Transverse colon (tissue), 4 donors: ENCODE data around the gene HCST. TPM values are rescaled to one million over a fixed set of nuclear protein-coding genes. Genes with fewer than 3 reads are reported as not detected.

Experiments
- DNase-seq: peaks from one replicate; pipeline ENCODE4 v3.0.0-alpha.2; 2019
- H3K27ac ChIP-seq, 4 donors: fragments of 200-600 bp; sonication (generic); 2 replicates each; pipeline ENCODE4 v1.5.1; 2016 to 2018; ENCODE audit warnings: inconsistent platforms in 4 of 4
- H3K27me3 ChIP-seq: fragments of 200-600 bp; sonication (generic); 2 replicates; pipeline ENCODE4 v1.5.1; 2017; ENCODE audit warnings: inconsistent platforms
- H3K36me3 ChIP-seq, 4 donors: fragments of 200-600 bp; sonication (generic); 2 replicates each; pipeline ENCODE4 v1.5.1; 2017 to 2019; ENCODE audit warnings: inconsistent platforms in 4 of 4
- H3K4me1 ChIP-seq, 4 donors: fragments of 200-600 bp; sonication (generic); 2 replicates each; pipeline ENCODE4 v1.5.1; 2017 to 2020; ENCODE audit warnings: inconsistent platforms in 4 of 4
- H3K4me3 ChIP-seq, 4 donors: fragments of 200-600 bp; sonication (generic); 1 replicate in 1 of 4; 2 replicates in 3 of 4; pipeline versions ENCODE4 v1.5.1 to v1.6.1; 2017 to 2019; ENCODE audit warnings: inconsistent platforms in 4 of 4
- H3K9me3 ChIP-seq, 2 donors: fragments of 200-600 bp; sonication (generic); 2 replicates each; pipeline ENCODE4 v1.5.1; 2017 to 2019; ENCODE audit warnings: inconsistent platforms in 2 of 2
- EP300 ChIP-seq: sonication (generic); formaldehyde crosslinking; IDR thresholded peaks from one replicate; pipeline ENCODE4 v1.6.1; 2017; ENCODE audit warnings: antibody characterized with exemption, low read depth
- POLR2A ChIP-seq: fragments of 450-650 bp; IDR thresholded peaks from one replicate; pipeline ENCODE4 v1.6.1; 2016; ENCODE audit warnings: antibody characterized with exemption, mild to moderate bottlenecking, moderate library complexity
- POLR2AphosphoS5 ChIP-seq, 3 donors: sonication (generic); formaldehyde crosslinking; IDR thresholded peaks; one replicate each; pipeline ENCODE4 v1.6.1; 2016; ENCODE audit warnings: antibody characterized with exemption in 3 of 3
- WGBS, 2 donors: methylation state at CpG; one replicate each; pipeline ENCODE4 v1.1.5; 2018; ENCODE audit warnings: low coverage in 1 of 2; 5-methylcytosine and 5-hydroxymethylcytosine counted together
- in situ Hi-C, 4 donors: fragments of 200-750 bp; cut with MboI; loops; one replicate each; pipeline versions ENCODE4 v1.15.0 to v1.15.1; 2017; ENCODE audit warnings: low sequenced_read_pairs in 3 of 4, low pct_ligation_motif_present in 1 of 4, low pct_unique_long_range_greater_than_20kb in 1 of 4
- intact Hi-C: fragments of 100-400 bp; cut with DNase I; formaldehyde crosslinking; loops from one replicate; pipeline ENCODE4 v1.15.1; 2023; ENCODE audit warnings: low total_unique reads
- total RNA-seq, 4 donors: library from RNA; depleted of rRNA; stranded (reverse); fragments of >200 nt; gene quantifications; one replicate each; pipeline ENCODE4 v1.1.0, GENCODE V29; 2016
- TF ChIP-seq, protein P1 (sequence below), 5 experiments: fragments of 200-600 bp in 3 of 5; fragments of 450-650 bp in 2 of 5; sonication (generic) in 3 of 5; IDR thresholded peaks; 1 replicate in 2 of 5; 2 replicates in 3 of 5; pipeline ENCODE4 v1.5.1; 2016 to 2017; ENCODE audit warnings: antibody characterized with exemption in 5 of 5, inconsistent platforms in 3 of 5, mild to moderate bottlenecking in 2 of 5, moderate library complexity in 1 of 5

HCST gene
- total RNA-seq, 4 donors from 2014 or later, result 9.4 TPM; not detected in 3

DNA sequence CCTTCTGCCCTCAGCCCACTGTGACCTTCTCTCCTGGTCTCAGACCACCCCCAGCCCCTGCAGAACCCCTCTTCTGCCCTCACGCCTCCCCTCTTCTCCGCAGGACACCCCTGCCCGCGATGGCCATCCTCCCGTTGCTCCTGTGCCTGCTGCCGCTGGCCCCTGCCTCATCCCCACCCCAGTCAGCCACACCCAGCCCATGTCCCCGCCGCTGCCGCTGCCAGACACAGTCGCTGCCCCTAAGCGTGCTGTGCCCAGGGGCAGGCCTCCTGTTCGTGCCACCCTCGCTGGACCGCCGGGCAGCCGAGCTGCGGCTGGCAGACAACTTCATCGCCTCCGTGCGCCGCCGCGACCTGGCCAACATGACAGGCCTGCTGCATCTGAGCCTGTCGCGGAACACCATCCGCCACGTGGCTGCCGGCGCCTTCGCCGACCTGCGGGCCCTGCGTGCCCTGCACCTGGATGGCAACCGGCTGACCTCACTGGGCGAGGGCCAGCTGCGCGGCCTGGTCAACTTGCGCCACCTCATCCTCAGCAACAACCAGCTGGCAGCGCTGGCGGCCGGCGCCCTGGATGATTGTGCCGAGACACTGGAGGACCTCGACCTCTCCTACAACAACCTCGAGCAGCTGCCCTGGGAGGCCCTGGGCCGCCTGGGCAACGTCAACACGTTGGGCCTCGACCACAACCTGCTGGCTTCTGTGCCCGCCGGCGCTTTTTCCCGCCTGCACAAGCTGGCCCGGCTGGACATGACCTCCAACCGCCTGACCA lies 37.2 kb downstream of the HCST start:
- Histone ChIP-seq H3K4me1 (peaks cover 12 to 33% (median 32%) of the 10 kb centered on the region in 4 donors), H3K36me3 (no peaks in the 10 kb centered on the region), H3K9me3 (no peaks in the 10 kb centered on the region), H3K27ac (no peak overlapping the region), H3K4me3 (no peak overlapping the region), H3K27me3 (no peaks in the 10 kb centered on the region)
- in situ Hi-C loops (loop anchor here in 3 of 4 donors (10.0 kb wide), 2 partner anchors 55 to 245 kb away; no protein-coding TSS in a partner anchor), intact Hi-C loops (loop anchor here (5.0 to 10.0 kb wide), 2 partner anchors 195 to 1122 kb away; partner anchors contain the start of genes IGFLR1, LIN37, PSENEN and U2AF1L4)
- 94 to 96% methylated on average over 12 to 55 of the region's 55 CpGs for WGBS, 2 donors
- TF ChIP-seq, protein P1, sequence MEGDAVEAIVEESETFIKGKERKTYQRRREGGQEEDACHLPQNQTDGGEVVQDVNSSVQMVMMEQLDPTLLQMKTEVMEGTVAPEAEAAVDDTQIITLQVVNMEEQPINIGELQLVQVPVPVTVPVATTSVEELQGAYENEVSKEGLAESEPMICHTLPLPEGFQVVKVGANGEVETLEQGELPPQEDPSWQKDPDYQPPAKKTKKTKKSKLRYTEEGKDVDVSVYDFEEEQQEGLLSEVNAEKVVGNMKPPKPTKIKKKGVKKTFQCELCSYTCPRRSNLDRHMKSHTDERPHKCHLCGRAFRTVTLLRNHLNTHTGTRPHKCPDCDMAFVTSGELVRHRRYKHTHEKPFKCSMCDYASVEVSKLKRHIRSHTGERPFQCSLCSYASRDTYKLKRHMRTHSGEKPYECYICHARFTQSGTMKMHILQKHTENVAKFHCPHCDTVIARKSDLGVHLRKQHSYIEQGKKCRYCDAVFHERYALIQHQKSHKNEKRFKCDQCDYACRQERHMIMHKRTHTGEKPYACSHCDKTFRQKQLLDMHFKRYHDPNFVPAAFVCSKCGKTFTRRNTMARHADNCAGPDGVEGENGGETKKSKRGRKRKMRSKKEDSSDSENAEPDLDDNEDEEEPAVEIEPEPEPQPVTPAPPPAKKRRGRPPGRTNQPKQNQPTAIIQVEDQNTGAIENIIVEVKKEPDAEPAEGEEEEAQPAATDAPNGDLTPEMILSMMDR (IDR thresholded peaks at IDR 0.05), result no peak
- TF ChIP-seq POLR2AphosphoS5 (IDR thresholded peaks at IDR 0.05) (no peak), POLR2A (no peak)
- no peak for DNase-seq

DNA sequence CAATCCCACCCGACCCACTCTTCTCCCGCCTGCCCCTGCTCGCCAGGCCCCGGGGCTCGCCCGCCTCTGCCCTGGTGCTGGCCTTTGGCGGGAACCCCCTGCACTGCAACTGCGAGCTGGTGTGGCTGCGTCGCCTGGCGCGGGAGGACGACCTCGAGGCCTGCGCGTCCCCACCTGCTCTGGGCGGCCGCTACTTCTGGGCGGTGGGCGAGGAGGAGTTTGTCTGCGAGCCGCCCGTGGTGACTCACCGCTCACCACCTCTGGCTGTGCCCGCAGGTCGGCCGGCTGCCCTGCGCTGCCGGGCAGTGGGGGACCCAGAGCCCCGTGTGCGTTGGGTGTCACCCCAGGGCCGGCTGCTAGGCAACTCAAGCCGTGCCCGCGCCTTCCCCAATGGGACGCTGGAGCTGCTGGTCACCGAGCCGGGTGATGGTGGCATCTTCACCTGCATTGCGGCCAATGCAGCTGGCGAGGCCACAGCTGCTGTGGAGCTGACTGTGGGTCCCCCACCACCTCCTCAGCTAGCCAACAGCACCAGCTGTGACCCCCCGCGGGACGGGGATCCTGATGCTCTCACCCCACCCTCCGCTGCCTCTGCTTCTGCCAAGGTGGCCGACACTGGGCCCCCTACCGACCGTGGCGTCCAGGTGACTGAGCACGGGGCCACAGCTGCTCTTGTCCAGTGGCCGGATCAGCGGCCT lies 37.9 kb downstream of the HCST start:
- Histone ChIP-seq H3K4me1 (peaks cover 12 to 31% (median 30%) of the 10 kb centered on the region in 4 donors), H3K36me3 (no peaks in the 10 kb centered on the region), H3K9me3 (no peaks in the 10 kb centered on the region), H3K27me3 (no peaks in the 10 kb centered on the region), H3K27ac (no peak overlapping the region), H3K4me3 (no peak overlapping the region)
- WGBS, 2 donors, result 97 to 100% methylated on average over 6 to 39 of the region's 51 CpGs
- DNase-seq, result no peak
- in situ Hi-C loops, result no loop called here
- intact Hi-C loops, result loop anchor here (5.0 kb wide), 1 partner anchor 1123 kb away; no protein-coding TSS in a partner anchor
- TF ChIP-seq EP300 (no peak), POLR2A (no peak), POLR2AphosphoS5 (IDR thresholded peaks at IDR 0.05) (no peak)

DNA sequence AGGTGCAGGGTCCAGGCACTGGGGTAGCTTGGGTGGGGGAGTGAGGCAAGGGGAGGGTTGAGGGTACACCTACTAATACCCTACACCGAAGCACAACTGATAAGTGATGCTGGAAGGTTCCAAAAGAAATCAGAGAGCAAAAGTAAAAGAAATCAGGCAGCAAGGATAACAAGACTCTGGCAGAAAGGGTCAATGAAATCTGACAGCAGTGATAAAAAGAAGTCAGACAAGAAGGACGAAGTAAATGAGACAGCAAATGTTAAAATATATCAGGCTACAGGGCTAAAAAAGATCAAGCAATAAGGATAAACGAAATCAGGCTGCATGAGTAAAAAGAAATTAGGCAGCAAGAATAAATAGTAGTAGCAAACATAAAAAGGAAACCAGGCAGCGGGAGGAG lies 38.5 kb downstream of the HCST start:
- no peaks in the 10 kb centered on the region for H3K27me3 ChIP-seq
- H3K9me3 ChIP-seq, result no peaks in the 10 kb centered on the region
- DNase-seq, result no peak
- TF ChIP-seq POLR2AphosphoS5 (IDR thresholded peaks at IDR 0.05) (no peak), POLR2A (no peak), EP300 (no peak)
- TF ChIP-seq, protein P1 (IDR thresholded peaks at IDR 0.05), result no peak
- intact Hi-C loops, result loop anchor here (5.0 kb wide), 1 partner anchor 1124 kb away; no protein-coding TSS in a partner anchor
- no peak overlapping the region for H3K27ac ChIP-seq
- H3K36me3 ChIP-seq, result no peaks in the 10 kb centered on the region
- no peak overlapping the region for H3K4me3 ChIP-seq
- 57 to 80% methylated on average over 3 to 4 of the region's 4 CpGs for WGBS, 2 donors
- in situ Hi-C loops, result no loop called here
- H3K4me1 ChIP-seq, result peaks cover 6 to 25% (median 24%) of the 10 kb centered on the region in 4 donors

DNA sequence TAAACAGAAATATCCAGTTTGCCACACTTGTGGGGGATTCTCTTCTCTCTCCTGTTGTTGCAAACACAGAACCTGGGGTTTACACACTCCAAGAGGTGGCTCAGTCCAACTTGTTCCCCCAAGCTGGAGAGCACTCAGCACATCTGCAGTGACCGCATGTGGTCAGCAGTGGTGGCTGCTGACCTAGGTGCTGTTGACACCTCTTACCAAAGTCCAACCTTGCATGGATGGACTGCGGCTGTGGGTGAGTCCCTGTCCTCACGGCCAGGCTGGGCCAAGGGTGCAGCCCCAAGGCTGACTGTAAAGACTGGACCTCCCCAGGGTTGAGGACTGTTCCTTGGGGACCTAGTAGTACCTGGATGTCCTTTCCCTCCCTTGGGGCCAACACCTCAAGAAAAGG lies 39.9 kb downstream of the HCST start:
- no peaks in the 10 kb centered on the region for H3K27me3 ChIP-seq
- no peaks in the 10 kb centered on the region for H3K9me3 ChIP-seq
- 92% methylated on average over 3 of the region's 3 CpGs; no CpG with 5 or more reads in 1 of the 2 donors for WGBS, 2 donors
- H3K36me3 ChIP-seq, result no peaks in the 10 kb centered on the region
- DNase-seq, result no peak
- peaks cover 6 to 16% (median 15%) of the 10 kb centered on the region in 4 donors for H3K4me1 ChIP-seq
- no peak overlapping the region for H3K27ac ChIP-seq
- TF ChIP-seq, protein P1 (IDR thresholded peaks at IDR 0.05), result no peak
- TF ChIP-seq POLR2A, result no peak
- no peak for TF ChIP-seq POLR2AphosphoS5 (IDR thresholded peaks at IDR 0.05)
- no peak for TF ChIP-seq EP300
- intact Hi-C loops (loop anchor here (5.0 kb wide), 1 partner anchor 1125 kb away; no protein-coding TSS in a partner anchor), in situ Hi-C loops (no loop called here)
- H3K4me3 ChIP-seq, result no peak overlapping the region
